ENCODE data around the gene DEPP1. TPM values are rescaled to one million over a fixed set of nuclear protein-coding genes. Genes with fewer than 3 reads are reported as not detected.

DEPP1 gene
- total RNA-seq, 4 donors from 2014 or later, result 8.2 to 266 (median 52.8) TPM

- no peak overlapping the region for H3K4me3 ChIP-seq
- H3K4me1 ChIP-seq, result peaks cover 8 to 11% of the 10 kb centered on the region in 2 donors
- H3K27me3 ChIP-seq, result no peaks in the 10 kb centered on the region
- H3K9me3 ChIP-seq, result no peaks in the 10 kb centered on the region
- intact Hi-C loops (cut with DNase I; ENCODE audit: low total_unique reads), result no loop called here
- no peak for TF ChIP-seq POLR2A (IDR thresholded peaks at IDR 0.05)
- no peak for TF ChIP-seq CTCF (IDR thresholded peaks at IDR 0.05)
- H3K27ac ChIP-seq, result peak overlapping the region; percentile 92 to 94
- no peaks in the 10 kb centered on the region for H3K36me3 ChIP-seq
- peak in 1 of 2 donors; percentile 18 for DNase-seq
Measured at GRCh38 chr10:44993226-44993921, 14.8 kb upstream of the DEPP1 start.

- no peak for DNase-seq
- peaks cover 7 to 11% of the 10 kb centered on the region in 2 donors for H3K4me1 ChIP-seq
Measured at GRCh38 chr10:44992732-44993225, 14.2 kb upstream of the DEPP1 start.

DNA sequence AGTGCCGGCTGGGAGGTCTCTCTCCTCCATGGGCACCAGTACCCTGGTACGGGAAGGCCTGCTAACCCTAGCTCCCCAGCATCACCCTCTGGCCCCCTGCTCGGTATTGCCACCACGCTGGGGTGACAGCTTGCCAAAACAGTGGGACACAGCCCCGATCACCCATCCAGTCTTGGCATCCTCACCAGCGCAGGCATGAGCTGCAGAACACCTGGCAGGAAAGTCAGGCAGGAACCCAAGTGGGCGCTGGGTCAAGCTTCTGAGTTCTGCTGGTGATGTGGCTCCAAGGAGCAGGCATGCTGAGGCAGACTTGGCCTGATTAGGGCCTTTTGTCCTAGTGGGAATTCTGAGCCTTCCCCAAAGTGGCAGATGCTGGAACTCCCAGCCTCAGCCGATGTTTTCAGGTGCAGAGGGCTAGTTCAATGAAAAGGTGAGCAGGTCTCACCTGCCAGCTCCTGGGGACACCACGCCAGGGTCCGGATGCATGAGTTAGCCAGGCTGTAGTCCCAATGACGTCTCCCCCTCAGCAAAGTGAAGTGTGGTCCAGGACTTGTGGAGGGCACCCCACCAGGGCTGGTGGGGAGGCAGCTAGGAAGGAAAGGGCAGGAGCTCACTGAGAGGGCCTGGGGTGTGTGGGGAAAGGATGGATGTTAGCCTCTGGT, 13.6 kb upstream of the DEPP1 start:
- peak; percentile 18 to 33 for DNase-seq
- intact Hi-C loops (cut with DNase I; ENCODE audit: low total_unique reads), result no loop called here
- Histone ChIP-seq H3K36me3 (no peaks in the 10 kb centered on the region), H3K4me1 (peaks cover 5 to 11% of the 10 kb centered on the region in 2 donors), H3K9me3 (no peaks in the 10 kb centered on the region), H3K27ac (peak overlapping the region; percentile 92 to 94), H3K4me3 (no peak overlapping the region), H3K27me3 (no peaks in the 10 kb centered on the region)
- no peak for TF ChIP-seq POLR2A (IDR thresholded peaks at IDR 0.05)
- no peak for TF ChIP-seq CTCF (IDR thresholded peaks at IDR 0.05)

More at GRCh38 chr10:44992732-44993225, 14.2 kb upstream of the DEPP1 start:
- Histone ChIP-seq H3K27me3 (no peaks in the 10 kb centered on the region), H3K27ac (peak overlapping the region; percentile 92 to 94), H3K9me3 (no peaks in the 10 kb centered on the region), H3K4me3 (no peak overlapping the region), H3K36me3 (no peaks in the 10 kb centered on the region)
- intact Hi-C loops (cut with DNase I; ENCODE audit: low total_unique reads), result no loop called here
- no peak for TF ChIP-seq POLR2A (IDR thresholded peaks at IDR 0.05)
- TF ChIP-seq CTCF (IDR thresholded peaks at IDR 0.05), result no peak

DNA sequence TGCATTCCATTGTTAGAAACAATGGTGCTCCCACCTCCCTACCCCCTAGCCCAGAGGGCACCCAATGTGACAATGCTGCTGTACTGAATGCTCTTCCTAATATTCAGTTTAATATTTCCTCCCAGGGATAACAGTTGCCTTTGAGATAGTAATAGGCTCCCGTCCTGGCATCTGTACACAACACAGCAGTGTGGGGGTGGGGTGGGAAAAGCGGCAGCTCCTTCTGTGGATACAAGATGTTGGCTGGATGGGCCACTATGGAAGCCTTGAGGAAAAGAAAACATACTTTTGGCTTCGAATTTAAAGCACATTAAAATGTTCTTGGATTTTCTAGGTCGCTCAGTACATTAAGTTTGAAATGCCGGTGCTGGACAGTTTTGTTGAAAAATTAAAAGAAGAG, 13.0 kb upstream of the DEPP1 start:
- H3K4me1 ChIP-seq, result peaks cover 0 to 11% of the 10 kb centered on the region in 2 donors
- no peaks in the 10 kb centered on the region for H3K9me3 ChIP-seq
- no peak for TF ChIP-seq CTCF (IDR thresholded peaks at IDR 0.05)
- no peak for TF ChIP-seq POLR2A (IDR thresholded peaks at IDR 0.05)
- DNase-seq, result peak; percentile 48 to 64
- intact Hi-C loops (cut with DNase I; ENCODE audit: low total_unique reads), result no loop called here
- H3K4me3 ChIP-seq, result no peak overlapping the region
- H3K27me3 ChIP-seq, result no peaks in the 10 kb centered on the region
- no peaks in the 10 kb centered on the region for H3K36me3 ChIP-seq
- peak overlapping the region; percentile 92 to 94 for H3K27ac ChIP-seq

DNA sequence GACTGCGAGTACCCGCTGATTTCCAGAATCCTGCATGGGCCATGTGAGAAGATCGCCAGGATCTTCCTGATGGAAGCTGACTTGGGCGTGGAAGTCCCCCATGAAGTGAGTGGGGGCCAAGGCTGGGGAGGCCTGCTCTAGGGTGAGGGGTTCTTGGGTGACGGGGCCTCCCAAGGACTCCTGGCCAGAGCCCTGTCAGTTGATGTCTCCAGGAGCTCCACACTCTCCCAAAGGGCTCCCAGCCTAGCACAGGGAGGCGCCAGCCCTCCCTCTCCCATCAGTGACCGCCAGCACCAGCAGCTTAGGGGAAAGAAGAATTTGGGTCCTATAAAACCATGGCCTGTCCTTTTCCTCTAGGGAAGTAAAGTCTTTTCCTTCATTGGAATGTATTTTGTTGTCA, 12.4 kb upstream of the DEPP1 start:
- intact Hi-C loops (cut with DNase I; ENCODE audit: low total_unique reads), result no loop called here
- Histone ChIP-seq H3K9me3 (no peaks in the 10 kb centered on the region), H3K27ac (peak overlapping the region; percentile 92 to 94), H3K36me3 (no peaks in the 10 kb centered on the region), H3K4me1 (peaks cover 0 to 11% of the 10 kb centered on the region in 2 donors), H3K27me3 (no peaks in the 10 kb centered on the region), H3K4me3 (no peak overlapping the region)
- TF ChIP-seq POLR2A (IDR thresholded peaks at IDR 0.05), result no peak
- no peak for TF ChIP-seq CTCF (IDR thresholded peaks at IDR 0.05)
- no peak for DNase-seq
